ENCODE data around the gene PLD1.

GRCh38 chr3:171718493-171719185 is 91.6 kb downstream of the PLD1 start:
- TF ChIP-seq, protein P1, sequence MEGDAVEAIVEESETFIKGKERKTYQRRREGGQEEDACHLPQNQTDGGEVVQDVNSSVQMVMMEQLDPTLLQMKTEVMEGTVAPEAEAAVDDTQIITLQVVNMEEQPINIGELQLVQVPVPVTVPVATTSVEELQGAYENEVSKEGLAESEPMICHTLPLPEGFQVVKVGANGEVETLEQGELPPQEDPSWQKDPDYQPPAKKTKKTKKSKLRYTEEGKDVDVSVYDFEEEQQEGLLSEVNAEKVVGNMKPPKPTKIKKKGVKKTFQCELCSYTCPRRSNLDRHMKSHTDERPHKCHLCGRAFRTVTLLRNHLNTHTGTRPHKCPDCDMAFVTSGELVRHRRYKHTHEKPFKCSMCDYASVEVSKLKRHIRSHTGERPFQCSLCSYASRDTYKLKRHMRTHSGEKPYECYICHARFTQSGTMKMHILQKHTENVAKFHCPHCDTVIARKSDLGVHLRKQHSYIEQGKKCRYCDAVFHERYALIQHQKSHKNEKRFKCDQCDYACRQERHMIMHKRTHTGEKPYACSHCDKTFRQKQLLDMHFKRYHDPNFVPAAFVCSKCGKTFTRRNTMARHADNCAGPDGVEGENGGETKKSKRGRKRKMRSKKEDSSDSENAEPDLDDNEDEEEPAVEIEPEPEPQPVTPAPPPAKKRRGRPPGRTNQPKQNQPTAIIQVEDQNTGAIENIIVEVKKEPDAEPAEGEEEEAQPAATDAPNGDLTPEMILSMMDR (conservative IDR thresholded peaks at IDR 0.05; ENCODE audit: low read length), result no peak
- TF ChIP-seq EZH2phosphoT487 (IDR thresholded peaks at IDR 0.05; ENCODE audit: borderline replicate concordance), result no peak
